Transverse colon (tissue), 4 donors: Measurements from ENCODE around the gene CAT. TPM values are rescaled to one million over a fixed set of nuclear protein-coding genes. Genes with fewer than 3 reads are reported as not detected.

ENCODE experiments used
- DNase-seq: peaks from one replicate; pipeline ENCODE4 v3.0.0-alpha.2; 2019
- H3K27ac ChIP-seq, 4 donors: fragments of 200-600 bp; sonication (generic); 2 replicates each; pipeline ENCODE4 v1.5.1; 2016 to 2018; ENCODE audit warnings: inconsistent platforms in 4 of 4
- H3K27me3 ChIP-seq: fragments of 200-600 bp; sonication (generic); 2 replicates; pipeline ENCODE4 v1.5.1; 2017; ENCODE audit warnings: inconsistent platforms
- H3K36me3 ChIP-seq, 4 donors: fragments of 200-600 bp; sonication (generic); 2 replicates each; pipeline ENCODE4 v1.5.1; 2017 to 2019; ENCODE audit warnings: inconsistent platforms in 4 of 4
- H3K4me1 ChIP-seq, 4 donors: fragments of 200-600 bp; sonication (generic); 2 replicates each; pipeline ENCODE4 v1.5.1; 2017 to 2020; ENCODE audit warnings: inconsistent platforms in 4 of 4
- H3K4me3 ChIP-seq, 4 donors: fragments of 200-600 bp; sonication (generic); 1 replicate in 1 of 4; 2 replicates in 3 of 4; pipeline versions ENCODE4 v1.5.1 to v1.6.1; 2017 to 2019; ENCODE audit warnings: inconsistent platforms in 4 of 4
- H3K9me3 ChIP-seq, 2 donors: fragments of 200-600 bp; sonication (generic); 2 replicates each; pipeline ENCODE4 v1.5.1; 2017 to 2019; ENCODE audit warnings: inconsistent platforms in 2 of 2
- EP300 ChIP-seq: sonication (generic); formaldehyde crosslinking; IDR thresholded peaks from one replicate; pipeline ENCODE4 v1.6.1; 2017; ENCODE audit warnings: antibody characterized with exemption, low read depth
- POLR2A ChIP-seq: fragments of 450-650 bp; IDR thresholded peaks from one replicate; pipeline ENCODE4 v1.6.1; 2016; ENCODE audit warnings: antibody characterized with exemption, mild to moderate bottlenecking, moderate library complexity
- POLR2AphosphoS5 ChIP-seq, 3 donors: sonication (generic); formaldehyde crosslinking; IDR thresholded peaks; one replicate each; pipeline ENCODE4 v1.6.1; 2016; ENCODE audit warnings: antibody characterized with exemption in 3 of 3
- WGBS, 2 donors: methylation state at CpG; one replicate each; pipeline ENCODE4 v1.1.5; 2018; ENCODE audit warnings: low coverage in 1 of 2; 5-methylcytosine and 5-hydroxymethylcytosine counted together
- in situ Hi-C, 4 donors: fragments of 200-750 bp; cut with MboI; loops; one replicate each; pipeline versions ENCODE4 v1.15.0 to v1.15.1; 2017; ENCODE audit warnings: low sequenced_read_pairs in 3 of 4, low pct_ligation_motif_present in 1 of 4, low pct_unique_long_range_greater_than_20kb in 1 of 4
- intact Hi-C: fragments of 100-400 bp; cut with DNase I; formaldehyde crosslinking; loops from one replicate; pipeline ENCODE4 v1.15.1; 2023; ENCODE audit warnings: low total_unique reads
- total RNA-seq, 4 donors: library from RNA; depleted of rRNA; stranded (reverse); fragments of >200 nt; gene quantifications; one replicate each; pipeline ENCODE4 v1.1.0, GENCODE V29; 2016
- TF ChIP-seq, protein P1 (sequence below), 5 experiments: fragments of 200-600 bp in 3 of 5; fragments of 450-650 bp in 2 of 5; sonication (generic) in 3 of 5; IDR thresholded peaks; 1 replicate in 2 of 5; 2 replicates in 3 of 5; pipeline ENCODE4 v1.5.1; 2016 to 2017; ENCODE audit warnings: antibody characterized with exemption in 5 of 5, inconsistent platforms in 3 of 5, mild to moderate bottlenecking in 2 of 5, moderate library complexity in 1 of 5

Gene CAT
- total RNA-seq, 4 donors from 2014 or later = 81.2 to 168 (median 133) TPM

DNA sequence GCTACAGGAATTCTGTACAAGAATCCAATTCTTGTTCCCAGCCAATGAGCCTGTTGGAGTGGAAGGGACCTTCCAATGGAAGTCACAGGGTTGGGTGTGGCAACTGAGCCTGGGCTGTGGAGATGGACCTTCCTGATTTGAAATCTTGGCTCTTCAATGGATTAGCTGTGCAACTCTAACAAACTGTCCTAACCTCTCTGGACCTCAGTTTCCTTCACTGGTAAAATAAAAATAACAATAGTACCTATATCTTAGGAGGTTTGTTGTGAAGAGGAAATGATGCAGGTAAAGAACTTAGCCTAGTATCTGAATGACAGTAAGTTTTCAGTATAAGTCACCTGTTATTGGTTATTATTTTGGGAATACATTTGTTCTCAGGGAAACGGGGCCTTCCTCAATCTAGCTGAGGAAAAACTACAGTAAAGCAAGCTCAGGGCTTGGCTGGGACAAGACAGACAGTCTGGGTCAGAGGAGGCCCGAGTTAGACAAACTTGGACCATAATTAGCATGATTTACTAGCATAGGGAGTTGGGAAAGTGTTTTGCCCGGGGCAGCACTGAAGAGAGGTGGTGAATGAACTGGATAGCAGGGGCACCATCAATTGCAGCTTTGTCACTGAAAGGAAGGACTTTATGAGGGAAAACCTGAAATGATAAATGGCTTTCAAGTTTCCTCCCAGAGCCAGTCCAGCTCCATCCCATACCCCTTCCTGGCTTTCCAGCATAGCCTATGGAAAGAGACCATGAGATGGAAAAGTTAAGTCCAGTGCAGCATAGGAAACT lies 61.2 kb downstream of the CAT start:
- H3K27me3 ChIP-seq = no peaks in the 10 kb centered on the region
- 58 to 77% methylated on average over 3 of the region's 3 CpGs for WGBS, 2 donors
- H3K9me3 ChIP-seq = no peaks in the 10 kb centered on the region
- H3K36me3 ChIP-seq = no peaks in the 10 kb centered on the region
- DNase-seq = no peak
- no peak overlapping the region for H3K27ac ChIP-seq
- H3K4me1 ChIP-seq = no peaks in the 10 kb centered on the region
- in situ Hi-C loops (loop anchor here in 3 of 4 donors (25.0 kb wide), 4 partner anchors 113 to 688 kb away; no protein-coding TSS in a partner anchor), intact Hi-C loops (no loop called here)
- TF ChIP-seq POLR2AphosphoS5 (IDR thresholded peaks at IDR 0.05) = no peak
- no peak for TF ChIP-seq EP300
- no peak for TF ChIP-seq POLR2A
- TF ChIP-seq, protein P1, sequence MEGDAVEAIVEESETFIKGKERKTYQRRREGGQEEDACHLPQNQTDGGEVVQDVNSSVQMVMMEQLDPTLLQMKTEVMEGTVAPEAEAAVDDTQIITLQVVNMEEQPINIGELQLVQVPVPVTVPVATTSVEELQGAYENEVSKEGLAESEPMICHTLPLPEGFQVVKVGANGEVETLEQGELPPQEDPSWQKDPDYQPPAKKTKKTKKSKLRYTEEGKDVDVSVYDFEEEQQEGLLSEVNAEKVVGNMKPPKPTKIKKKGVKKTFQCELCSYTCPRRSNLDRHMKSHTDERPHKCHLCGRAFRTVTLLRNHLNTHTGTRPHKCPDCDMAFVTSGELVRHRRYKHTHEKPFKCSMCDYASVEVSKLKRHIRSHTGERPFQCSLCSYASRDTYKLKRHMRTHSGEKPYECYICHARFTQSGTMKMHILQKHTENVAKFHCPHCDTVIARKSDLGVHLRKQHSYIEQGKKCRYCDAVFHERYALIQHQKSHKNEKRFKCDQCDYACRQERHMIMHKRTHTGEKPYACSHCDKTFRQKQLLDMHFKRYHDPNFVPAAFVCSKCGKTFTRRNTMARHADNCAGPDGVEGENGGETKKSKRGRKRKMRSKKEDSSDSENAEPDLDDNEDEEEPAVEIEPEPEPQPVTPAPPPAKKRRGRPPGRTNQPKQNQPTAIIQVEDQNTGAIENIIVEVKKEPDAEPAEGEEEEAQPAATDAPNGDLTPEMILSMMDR (IDR thresholded peaks at IDR 0.05) = no peak
- H3K4me3 ChIP-seq = no peak overlapping the region

DNA sequence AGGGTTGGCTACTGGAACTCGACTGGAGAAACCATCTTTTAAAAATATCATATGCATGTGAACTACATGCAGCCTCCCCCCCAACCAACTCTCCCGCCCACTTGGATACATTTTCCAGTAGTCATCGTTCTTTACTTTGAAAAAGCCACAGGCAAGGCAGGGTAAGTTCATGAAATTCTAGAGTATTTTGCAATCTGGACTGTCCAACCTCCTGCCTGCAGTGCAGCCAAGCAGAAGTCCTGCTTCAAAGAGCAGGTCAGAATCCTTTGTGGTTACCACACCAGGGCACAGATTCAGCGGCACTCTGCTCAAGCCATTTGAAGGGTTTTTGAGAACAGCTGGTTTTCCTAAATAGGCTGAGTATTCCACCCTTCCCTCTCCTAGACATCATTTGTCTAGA lies 62.8 kb downstream of the CAT start:
- H3K36me3 ChIP-seq = no peaks in the 10 kb centered on the region
- in situ Hi-C loops (no loop called here), intact Hi-C loops (no loop called here)
- no peak for DNase-seq
- TF ChIP-seq EP300 (no peak), POLR2A (no peak), POLR2AphosphoS5 (IDR thresholded peaks at IDR 0.05) (no peak)
- TF ChIP-seq, protein P1 (IDR thresholded peaks at IDR 0.05) = no peak
- 58 to 63% methylated on average over 1 to 4 of the region's 4 CpGs for WGBS, 2 donors
- H3K4me3 ChIP-seq = no peak overlapping the region
- no peak overlapping the region for H3K27ac ChIP-seq
- H3K4me1 ChIP-seq = no peaks in the 10 kb centered on the region
- H3K9me3 ChIP-seq = no peaks in the 10 kb centered on the region
- no peaks in the 10 kb centered on the region for H3K27me3 ChIP-seq

DNA sequence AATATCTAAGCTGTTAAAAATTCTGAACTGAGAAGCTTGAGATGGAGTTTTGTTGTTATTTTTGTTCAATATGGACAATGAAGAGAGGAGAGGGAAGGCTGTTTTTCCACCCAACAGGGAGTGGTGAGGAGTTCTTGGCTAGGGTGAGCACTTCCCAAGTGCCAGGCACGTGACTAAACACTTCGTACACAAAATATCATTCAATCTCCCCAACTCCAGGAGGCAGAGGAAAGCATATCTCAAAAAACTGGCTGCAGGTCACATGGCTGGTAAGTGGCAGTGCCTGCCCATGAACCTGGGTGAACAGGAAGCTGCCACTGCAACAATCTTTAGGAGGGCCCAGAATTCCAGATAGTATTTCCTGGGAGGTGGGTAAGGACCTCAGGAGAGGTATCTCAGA lies 63.2 kb downstream of the CAT start:
- H3K27ac ChIP-seq = no peak overlapping the region
- H3K36me3 ChIP-seq = no peaks in the 10 kb centered on the region
- in situ Hi-C loops (no loop called here), intact Hi-C loops (no loop called here)
- TF ChIP-seq, protein P1 (IDR thresholded peaks at IDR 0.05) = no peak
- H3K9me3 ChIP-seq = no peaks in the 10 kb centered on the region
- DNase-seq = no peak
- H3K4me3 ChIP-seq = no peak overlapping the region
- H3K4me1 ChIP-seq = no peaks in the 10 kb centered on the region
- H3K27me3 ChIP-seq = no peaks in the 10 kb centered on the region
- WGBS, 2 donors = 38% methylated on average over 2 of the region's 2 CpGs; no CpG with 5 or more reads in 1 of the 2 donors

DNA sequence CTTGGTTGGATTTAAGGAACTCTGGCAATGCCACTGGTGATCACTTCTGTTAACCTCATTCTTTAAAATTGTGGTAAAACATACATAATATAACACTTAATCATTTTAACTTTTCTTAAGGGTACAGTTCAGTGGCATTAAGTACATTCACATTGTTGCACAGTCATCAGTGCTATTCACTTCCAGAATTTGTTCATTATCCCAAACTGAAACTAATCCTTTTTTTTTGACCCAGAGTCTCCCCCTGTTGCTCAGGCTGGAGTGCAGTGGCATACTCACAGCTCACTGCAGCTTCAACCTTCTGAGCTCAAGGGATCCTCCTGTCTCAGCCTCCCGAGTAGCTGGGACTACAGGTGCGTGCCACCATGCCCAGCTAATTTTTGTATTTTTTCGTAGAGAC lies 64.2 kb downstream of the CAT start:
- TF ChIP-seq EP300 = no peak
- TF ChIP-seq, protein P1 (IDR thresholded peaks at IDR 0.05) = no peak
- TF ChIP-seq POLR2AphosphoS5 (IDR thresholded peaks at IDR 0.05) = no peak
- no peak for TF ChIP-seq POLR2A
- H3K9me3 ChIP-seq = no peaks in the 10 kb centered on the region
- no peaks in the 10 kb centered on the region for H3K4me1 ChIP-seq
- no peak for DNase-seq
- in situ Hi-C loops = no loop called here
- intact Hi-C loops = no loop called here
- no peaks in the 10 kb centered on the region for H3K36me3 ChIP-seq
- no peaks in the 10 kb centered on the region for H3K27me3 ChIP-seq
- 90 to 100% methylated on average over 2 to 3 of the region's 3 CpGs for WGBS, 2 donors
- H3K4me3 ChIP-seq = no peak overlapping the region
- no peak overlapping the region for H3K27ac ChIP-seq
